Panc1 (cell line): ENCODE measurements around the gene FOXN4. TPM values are rescaled to one million over a fixed set of nuclear protein-coding genes. Genes with fewer than 3 reads are reported as not detected.

ENCODE experiments used
- ATAC-seq: fragments of 200-7000 bp; cut with Tn5 transposase; 2 replicates; pipeline ENCODE4 v1.9.1; 2020; ENCODE audit warnings: mild to moderate bottlenecking, moderate library complexity
- BruUV-seq: library from RNA; stranded (reverse); fragments of 400-500 nt; replicated peaks from 2 replicates; lab custom pipeline; 2021; lab: Mats Ljungman, UMichigan
- CTCF ChIA-PET: fragments of 300-600 bp; sonication (Branson Sonifier 250); formaldehyde crosslinking; loops from one replicate; lab custom pipeline; 2022; ENCODE audit warnings: antibody characterized with exemption; lab: Charles Lee
- POLR2A ChIA-PET: fragments of 300-600 bp; sonication (Branson Sonifier 250); formaldehyde crosslinking; loops from one replicate; lab custom pipeline; 2022; ENCODE audit warnings: antibody characterized with exemption; lab: Charles Lee
- DNase-seq: peaks from one replicate; pipeline ENCODE4 v3.0.0-alpha.2; 2010; ENCODE audit warnings: low read depth, low spot score
- H3K27ac ChIP-seq: 2 replicates; pipeline ENCODE4 v1.5.1; 2011; ENCODE audit warnings: mild to moderate bottlenecking, low read length, inconsistent platforms
- H3K27me3 ChIP-seq: fragments of 200-500 bp; sonication (Bioruptor generic); 2 replicates; pipeline ENCODE4 v1.6.0; 2014; ENCODE audit warnings: low read length, inconsistent platforms; ENCODE audit not compliant: control insufficient read depth, insufficient read depth
- H3K36me3 ChIP-seq: fragments of 200-500 bp; sonication (Bioruptor generic); 2 replicates; pipeline ENCODE4 v1.5.1; 2014; ENCODE audit warnings: inconsistent platforms, mild to moderate bottlenecking, low read length, moderate library complexity; ENCODE audit not compliant: control insufficient read depth, insufficient read depth
- H3K4me1 ChIP-seq: 2 replicates; pipeline ENCODE4 v1.5.1; 2011; ENCODE audit warnings: inconsistent platforms, mild to moderate bottlenecking, low read length, moderate library complexity; ENCODE audit not compliant: control insufficient read depth, insufficient read depth
- H3K4me3 ChIP-seq, 2 experiments: 2 replicates each; pipeline ENCODE4 v1.5.1; 2011 to 2012; ENCODE audit warnings: low read depth in 2 of 2, low read length in 2 of 2, mild to moderate bottlenecking in 2 of 2, inconsistent platforms in 1 of 2, moderate library complexity in 1 of 2
- H3K9me3 ChIP-seq: fragments of 200-500 bp; sonication (Bioruptor generic); 2 replicates; pipeline ENCODE4 v1.5.1; 2014; ENCODE audit warnings: low read depth, mild to moderate bottlenecking, inconsistent platforms, low read length, moderate library complexity; ENCODE audit not compliant: control insufficient read depth, insufficient read depth
- CTCF ChIP-seq: fragments of 450-650 bp; IDR thresholded peaks from 2 replicates; pipeline ENCODE4 v1.5.1; 2017; ENCODE audit warnings: mild to moderate bottlenecking
- POLR2AphosphoS5 ChIP-seq: IDR thresholded peaks from 2 replicates; pipeline ENCODE4 v1.6.1; 2012; ENCODE audit warnings: mild to moderate bottlenecking, low read depth, low read length, moderate library complexity
- REST ChIP-seq, 2 experiments: IDR thresholded peaks; 2 replicates each; pipeline ENCODE4 v1.6.1; 2011 to 2012; ENCODE audit warnings: low read depth in 2 of 2, control low read depth in 1 of 2, low read length in 1 of 2, mild to moderate bottlenecking in 1 of 2, moderate library complexity in 1 of 2; ENCODE audit not compliant: insufficient read depth in 1 of 2
- SIN3A ChIP-seq: IDR thresholded peaks from 2 replicates; pipeline ENCODE4 v1.6.1; 2012; ENCODE audit warnings: low read depth, mild to moderate bottlenecking, low read length, moderate library complexity, borderline replicate concordance; ENCODE audit not compliant: insufficient read depth
- TCF7L2 ChIP-seq: IDR thresholded peaks from 2 replicates; pipeline ENCODE4 v1.6.1; 2011; ENCODE audit warnings: mild to moderate bottlenecking, low read depth, low read length, inconsistent platforms
- in situ Hi-C: cut with HindIII; loops from 2 replicates; pipeline ENCODE4 v1.10.0; 2016; ENCODE audit warnings: low sequenced_read_pairs, low pct_unique_long_range_greater_than_20kb
- intact Hi-C: fragments of 100-400 bp; cut with micrococcal nuclease; formaldehyde crosslinking; loops from one replicate; pipeline ENCODE4 v1.10.0; 2022; ENCODE audit not compliant: unreplicated experiment
- total RNA-seq: library from RNA; stranded (reverse); gene quantifications from one replicate; pipeline ENCODE4 v1.2.1, GENCODE V29; 2021; ENCODE audit not compliant: unreplicated experiment

The FOXN4 gene
- total RNA-seq, 1 experiment from 2014 or later, result 0.08 TPM

GRCh38 chr12:109302770-109303169 lies 6.3 kb downstream of the FOXN4 start:
- no peaks in the 10 kb centered on the region for H3K36me3 ChIP-seq
- intact Hi-C loops (no loop called here), in situ Hi-C loops (no loop called here)
- H3K27me3 ChIP-seq, result peaks cover 12% of the 10 kb centered on the region
- H3K27ac ChIP-seq, result no peak overlapping the region
- no TSS peak for BruUV-seq
- DNase-seq (no peak), ATAC-seq (no peak)
- no peaks in the 10 kb centered on the region for H3K4me1 ChIP-seq
- H3K9me3 ChIP-seq, result no peaks in the 10 kb centered on the region
- ChIA-PET CTCF (no interaction called here), POLR2A (no interaction called here)
- no peak overlapping the region for H3K4me3 ChIP-seq
- TF ChIP-seq CTCF, result no peak
- no peak for TF ChIP-seq REST (IDR thresholded peaks at IDR 0.05; ENCODE audit: insufficient read depth in 1 of 2, low read depth in 2 of 2, low read length in 1 of 2)
- TF ChIP-seq TCF7L2, result no peak
- no peak for TF ChIP-seq POLR2AphosphoS5
- no peak for TF ChIP-seq SIN3A

GRCh38 chr12:109302358-109302757 lies 6.7 kb downstream of the FOXN4 start:
- BruUV-seq, result no TSS peak
- TF ChIP-seq CTCF (no peak), REST (IDR thresholded peaks at IDR 0.05; ENCODE audit: insufficient read depth in 1 of 2, low read depth in 2 of 2, low read length in 1 of 2) (no peak), POLR2AphosphoS5 (no peak), SIN3A (no peak), TCF7L2 (no peak)
- H3K27ac ChIP-seq, result no peak overlapping the region
- no peaks in the 10 kb centered on the region for H3K36me3 ChIP-seq
- in situ Hi-C loops (no loop called here), intact Hi-C loops (no loop called here)
- CTCF ChIA-PET, result no interaction called here
- H3K4me1 ChIP-seq, result no peaks in the 10 kb centered on the region
- POLR2A ChIA-PET, result no interaction called here
- DNase-seq (no peak), ATAC-seq (peak; percentile 44; the same call in 1 of the 2 replicates)
- peaks cover 12% of the 10 kb centered on the region for H3K27me3 ChIP-seq
- H3K9me3 ChIP-seq, result no peaks in the 10 kb centered on the region
- H3K4me3 ChIP-seq, result no peak overlapping the region
